RWPE1 (cell line): ENCODE results near the gene TMOD3.

Experiments used
- CTCF ChIA-PET: fragments of 350-600 bp; sonication (Branson Sonifier 250); formaldehyde crosslinking; extraction: SDS; loops from one replicate; lab custom pipeline; 2021; lab: Yijun Ruan, JAX
- POLR2A ChIA-PET: fragments of 400-600 bp; formaldehyde crosslinking; extraction: SDS; loops from one replicate; lab custom pipeline; 2020; ENCODE audit warnings: antibody characterized with exemption; ENCODE audit not compliant: low non-redundant PET; lab: Yijun Ruan, JAX
- DNase-seq: peaks from one replicate; pipeline ENCODE4 v3.0.0; 2012; ENCODE audit warnings: low spot score
- H3K27ac ChIP-seq: fragments of 450-650 bp; 2 replicates; pipeline ENCODE4 v1.5.1; 2017
- CTCF ChIP-seq: fragments of 450-650 bp; conservative IDR thresholded peaks from 2 replicates; pipeline ENCODE4 v1.5.1; 2017; ENCODE audit warnings: low read depth, mild to moderate bottlenecking

The TMOD3 gene

GRCh38 chr15:51866751-51867150, 37.3 kb downstream of the TMOD3 start:
- H3K27ac ChIP-seq: no peak overlapping the region
- POLR2A ChIA-PET: no interaction called here
- no peak for DNase-seq
- CTCF ChIA-PET: interaction anchor here (0.6 to 0.7 kb wide), 4 partner anchors 24 to 1686 kb away, joined by 4 to 6 read pairs (median 4); no protein-coding TSS in a partner anchor
- no peak for TF ChIP-seq CTCF

- ChIA-PET CTCF (no interaction called here), POLR2A (no interaction called here)
- DNase-seq: peak; percentile 48
- no peak for TF ChIP-seq CTCF
- H3K27ac ChIP-seq: peak overlapping the region; percentile 81
Measured at GRCh38 chr15:51869060-51869421, 39.6 kb downstream of the TMOD3 start.

GRCh38 chr15:51870774-51871173, 41.3 kb downstream of the TMOD3 start:
- TF ChIP-seq CTCF: no peak
- ChIA-PET POLR2A (no interaction called here), CTCF (no interaction called here)
- no peak for DNase-seq
- no peak overlapping the region for H3K27ac ChIP-seq

- ChIA-PET CTCF (interaction anchor here (0.6 to 1.6 kb wide), 2 partner anchors 98 to 237 kb away, joined by 3 to 6 read pairs; no protein-coding TSS in a partner anchor), POLR2A (no interaction called here)
- DNase-seq: peak; percentile 95
- H3K27ac ChIP-seq: peak overlapping the region; percentile 96
- TF ChIP-seq CTCF: no peak
Measured at GRCh38 chr15:51874751-51875644, 45.5 kb downstream of the TMOD3 start.

- TF ChIP-seq CTCF: no peak
- CTCF ChIA-PET: interaction anchor here (0.6 kb wide), 2 partner anchors 19 to 31 kb away, joined by 4 to 5 read pairs; no protein-coding TSS in a partner anchor
- POLR2A ChIA-PET: no interaction called here
- peak overlapping the region; percentile 96 for H3K27ac ChIP-seq
- DNase-seq: no peak
Measured at GRCh38 chr15:51876169-51876568, 46.7 kb downstream of the TMOD3 start.

GRCh38 chr15:51878446-51879386, 49.3 kb downstream of the TMOD3 start:
- no peak for TF ChIP-seq CTCF
- H3K27ac ChIP-seq: no peak overlapping the region
- DNase-seq: no peak
- ChIA-PET CTCF (no interaction called here), POLR2A (interaction anchor here (0.7 kb wide), 1 partner anchor 178 kb away, joined by 4 read pairs; no protein-coding TSS in a partner anchor)
